Testis (tissue), 3 donors: ENCODE data around the gene CLIP2. TPM values are rescaled to one million over a fixed set of nuclear protein-coding genes. Genes with fewer than 3 reads are reported as not detected.
A peak's percentile ranks its signal among the peaks of the same experiment; 100 is the strongest.

ENCODE experiments used
- DNase-seq: peaks from one replicate; pipeline ENCODE4 v3.0.0-alpha.2; 2019
- H3K27ac ChIP-seq, 2 donors: fragments of 200-600 bp; sonication (generic); one replicate each; pipeline ENCODE4 v1.5.1; 2019
- H3K27me3 ChIP-seq: fragments of 200-600 bp; sonication (generic); one replicate; pipeline ENCODE4 v1.5.1; 2019
- H3K36me3 ChIP-seq: fragments of 200-600 bp; sonication (generic); one replicate; pipeline ENCODE4 v1.5.1; 2017; ENCODE audit warnings: low read depth; ENCODE audit errors: missing control alignments
- H3K4me1 ChIP-seq: fragments of 200-600 bp; sonication (generic); one replicate; pipeline ENCODE4 v1.5.1; 2019
- H3K4me3 ChIP-seq, 2 donors: fragments of 200-600 bp; sonication (generic); one replicate each; pipeline ENCODE4 v1.5.1; 2017 to 2019
- H3K9me3 ChIP-seq: fragments of 200-600 bp; sonication (generic); one replicate; pipeline ENCODE4 v1.5.1; 2017
- POLR2A ChIP-seq: fragments of 450-650 bp; IDR thresholded peaks from one replicate; pipeline ENCODE4 v1.6.1; 2017; ENCODE audit warnings: antibody characterized with exemption, mild to moderate bottlenecking, moderate library complexity
- WGBS, 2 donors: methylation state at CpG; one replicate each; pipeline ENCODE4 v1.1.5; 2018; 5-methylcytosine and 5-hydroxymethylcytosine counted together
- intact Hi-C: fragments of 100-400 bp; cut with DNase I; formaldehyde crosslinking; loops from one replicate; pipeline ENCODE4 v1.15.1; 2023; ENCODE audit warnings: low total_unique reads
- polyA plus RNA-seq: library from polyadenylated mRNA; stranded (reverse); fragments of 350-450 nt; fragmentation: Illumina TruSeq; extraction: RNeasy Lipid Tissue Mini Kit (QIAGEN cat#74804); gene quantifications from one replicate; pipeline ENCODE4 v1.2.3, GENCODE V29; 2014; ENCODE audit warnings: low read depth, low replicate concordance; ENCODE audit not compliant: insufficient read depth
- total RNA-seq, 2 donors: library from RNA; depleted of rRNA; stranded (reverse); fragments of >200 nt; gene quantifications; one replicate each; pipeline ENCODE4 v1.2.3, GENCODE V29; 2016
- TF ChIP-seq, protein P1 (sequence below), 3 experiments: fragments of 450-650 bp in 2 of 3; fragments of 200-600 bp in 1 of 3; sonication (generic) in 1 of 3; IDR thresholded peaks; one replicate each; pipeline ENCODE4 v1.5.1; 2016 to 2019; ENCODE audit warnings: antibody characterized with exemption in 3 of 3, mild to moderate bottlenecking in 2 of 3, moderate library complexity in 1 of 3

Gene CLIP2
- total and polyA plus RNA-seq, 3 donors from 2014 or later = 8.5 to 19.8 (median 16.5) TPM

DNA sequence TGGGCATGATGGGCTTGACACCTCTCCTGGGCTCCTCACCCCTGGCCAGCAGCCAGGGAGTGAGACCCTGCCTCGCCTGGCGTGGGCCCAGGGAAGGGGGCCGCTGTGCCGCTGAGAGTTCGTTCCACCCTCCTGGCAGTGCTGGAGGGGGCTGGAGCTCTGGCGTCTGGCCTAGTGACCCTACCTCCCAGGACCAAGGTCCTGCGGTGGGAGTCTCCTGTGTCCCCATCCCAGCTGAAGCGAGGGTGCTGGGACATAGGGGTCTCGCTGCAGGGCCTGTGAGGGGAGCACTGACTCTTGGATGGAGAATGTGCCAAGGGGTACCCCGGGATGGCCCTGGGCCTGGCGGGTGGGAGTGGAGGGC is 165.7 kb downstream of the CLIP2 start:
- H3K9me3 ChIP-seq = no peaks in the 10 kb centered on the region
- H3K27me3 ChIP-seq = no peaks in the 10 kb centered on the region
- H3K4me3 ChIP-seq = peak overlapping the region in 1 of 2 donors; percentile 89
- no peaks in the 10 kb centered on the region for H3K36me3 ChIP-seq
- peaks cover 31% of the 10 kb centered on the region for H3K4me1 ChIP-seq
- WGBS, 2 donors = 48 to 74% methylated on average over 3 to 11 of the region's 11 CpGs
- TF ChIP-seq, protein P1, sequence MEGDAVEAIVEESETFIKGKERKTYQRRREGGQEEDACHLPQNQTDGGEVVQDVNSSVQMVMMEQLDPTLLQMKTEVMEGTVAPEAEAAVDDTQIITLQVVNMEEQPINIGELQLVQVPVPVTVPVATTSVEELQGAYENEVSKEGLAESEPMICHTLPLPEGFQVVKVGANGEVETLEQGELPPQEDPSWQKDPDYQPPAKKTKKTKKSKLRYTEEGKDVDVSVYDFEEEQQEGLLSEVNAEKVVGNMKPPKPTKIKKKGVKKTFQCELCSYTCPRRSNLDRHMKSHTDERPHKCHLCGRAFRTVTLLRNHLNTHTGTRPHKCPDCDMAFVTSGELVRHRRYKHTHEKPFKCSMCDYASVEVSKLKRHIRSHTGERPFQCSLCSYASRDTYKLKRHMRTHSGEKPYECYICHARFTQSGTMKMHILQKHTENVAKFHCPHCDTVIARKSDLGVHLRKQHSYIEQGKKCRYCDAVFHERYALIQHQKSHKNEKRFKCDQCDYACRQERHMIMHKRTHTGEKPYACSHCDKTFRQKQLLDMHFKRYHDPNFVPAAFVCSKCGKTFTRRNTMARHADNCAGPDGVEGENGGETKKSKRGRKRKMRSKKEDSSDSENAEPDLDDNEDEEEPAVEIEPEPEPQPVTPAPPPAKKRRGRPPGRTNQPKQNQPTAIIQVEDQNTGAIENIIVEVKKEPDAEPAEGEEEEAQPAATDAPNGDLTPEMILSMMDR (IDR thresholded peaks at IDR 0.05) = no peak
- TF ChIP-seq POLR2A = no peak
- intact Hi-C loops = no loop called here
- no peak for DNase-seq
- H3K27ac ChIP-seq = peak overlapping the region; percentile 87 to 92

- peak overlapping the region; percentile 87 to 92 for H3K27ac ChIP-seq
- intact Hi-C loops = no loop called here
- peaks cover 31% of the 10 kb centered on the region for H3K4me1 ChIP-seq
- peak; percentile 36 for DNase-seq
- H3K27me3 ChIP-seq = no peaks in the 10 kb centered on the region
- H3K36me3 ChIP-seq = no peaks in the 10 kb centered on the region
- no peak for TF ChIP-seq POLR2A
- TF ChIP-seq, protein P1 (IDR thresholded peaks at IDR 0.05) = no peak
- 55 to 58% methylated on average over 7 to 13 of the region's 13 CpGs for WGBS, 2 donors
- no peaks in the 10 kb centered on the region for H3K9me3 ChIP-seq
- H3K4me3 ChIP-seq = no peak overlapping the region
These were observed 166.1 kb downstream of the CLIP2 start for GRCh38 chr7:74455291-74455804.

Other genes with a start within 250 kb of the CLIP2 start
- 10 to 100 TPM; 42.4 to 54.8 TPM for gene LIMK1, start 205.6 kb upstream of the CLIP2 start, total RNA-seq
- 38.6 TPM for gene LIMK1, start 205.6 kb upstream of the CLIP2 start, polyA plus RNA-seq
- gene EIF4H, start 115.1 kb upstream of the CLIP2 start, total RNA-seq = 100 to 1,000 TPM; 142 to 157 TPM
- gene EIF4H, start 115.1 kb upstream of the CLIP2 start, polyA plus RNA-seq = 217 TPM
- 1 to 10 TPM; 2.4 to 4.3 TPM for gene LAT2, start 79.4 kb upstream of the CLIP2 start, total RNA-seq
- gene LAT2, start 79.4 kb upstream of the CLIP2 start, polyA plus RNA-seq = 5.1 TPM
- gene RFC2, start 35.0 kb upstream of the CLIP2 start, total RNA-seq = 10 to 100 TPM; 10.8 to 15.2 TPM
- 29.2 TPM for gene RFC2, start 35.0 kb upstream of the CLIP2 start, polyA plus RNA-seq
- 10 to 100 TPM; 22.4 to 24.7 TPM for gene GTF2IRD1, start 164.5 kb downstream of the CLIP2 start, total RNA-seq
- gene GTF2IRD1, start 164.5 kb downstream of the CLIP2 start, polyA plus RNA-seq = 15.1 TPM